DOHH2 (cell line): Measurements from ENCODE around the gene ARF3.

Experiments
- H3F3A ChIP-seq: fragments of 200-600 bp; sonication (generic), shearing (Covaris generic); 2 replicates; pipeline ENCODE4 v1.6.0; 2016; ENCODE audit warnings: antibody characterized with exemption, mild to moderate bottlenecking; ENCODE audit not compliant: control insufficient read depth, insufficient read depth
- H3K27ac ChIP-seq: fragments of 200-600 bp; sonication (generic); 2 replicates; pipeline ENCODE4 v1.5.1; 2014; ENCODE audit warnings: low read depth, mild to moderate bottlenecking, low read length, moderate library complexity
- H3K27me3 ChIP-seq: fragments of 200-600 bp; sonication (generic); 2 replicates; pipeline ENCODE4 v1.6.1; 2014; ENCODE audit warnings: mild to moderate bottlenecking, low read length, mixed read lengths; ENCODE audit not compliant: control insufficient read depth
- H3K36me3 ChIP-seq: fragments of 200-600 bp; sonication (generic); 2 replicates; pipeline ENCODE4 v1.6.1; 2014; ENCODE audit warnings: mild to moderate bottlenecking, low read length, moderate library complexity, mixed read lengths; ENCODE audit not compliant: control insufficient read depth
- H3K4me1 ChIP-seq: fragments of 200-600 bp; sonication (generic); 2 replicates; pipeline ENCODE4 v1.6.1; 2014; ENCODE audit warnings: mild to moderate bottlenecking, low read length, mixed read lengths; ENCODE audit not compliant: control insufficient read depth
- H3K4me2 ChIP-seq: fragments of 200-600 bp; sonication (generic); 2 replicates; pipeline ENCODE4 v1.6.0; 2014; ENCODE audit warnings: mild to moderate bottlenecking, low read length, moderate library complexity
- H3K4me3 ChIP-seq: fragments of 200-600 bp; sonication (generic); 2 replicates; pipeline ENCODE4 v1.5.1; 2014; ENCODE audit warnings: mild to moderate bottlenecking, low read length, mixed read lengths
- H3K79me2 ChIP-seq: fragments of 200-600 bp; sonication (generic); 2 replicates; pipeline ENCODE4 v1.6.1; 2014; ENCODE audit warnings: mild to moderate bottlenecking, low read length, mixed read lengths; ENCODE audit not compliant: control insufficient read depth
- H3K9me2 ChIP-seq: fragments of 200-600 bp; sonication (generic); replicated peaks from 2 replicates; pipeline ENCODE4 v1.6.1; 2014; ENCODE audit warnings: mild to moderate bottlenecking, low read length, mixed read lengths; ENCODE audit not compliant: control insufficient read depth
- H3K9me3 ChIP-seq: fragments of 200-600 bp; sonication (generic); 2 replicates; pipeline ENCODE4 v1.6.1; 2014; ENCODE audit warnings: antibody characterized with exemption, low read length, mixed read lengths; ENCODE audit not compliant: control insufficient read depth, insufficient read depth
- H4K20me1 ChIP-seq: fragments of 200-600 bp; sonication (generic); 2 replicates; pipeline ENCODE4 v1.6.0; 2014; ENCODE audit warnings: low read depth, mild to moderate bottlenecking, antibody characterized with exemption, low read length, moderate library complexity; ENCODE audit not compliant: control insufficient read depth, insufficient read depth
- EZH2phosphoT487 ChIP-seq: fragments of 200-600 bp; sonication (generic); IDR thresholded peaks from 2 replicates; pipeline ENCODE4 v1.6.1; 2017; ENCODE audit warnings: borderline replicate concordance, mild to moderate bottlenecking, antibody characterized with exemption, low read length, moderate library complexity, mixed read lengths
- TF ChIP-seq, protein P1 (sequence below): fragments of 200-600 bp; sonication (generic); IDR thresholded peaks from one replicate; pipeline ENCODE4 v1.5.1; 2014; ENCODE audit warnings: antibody characterized with exemption, mild to moderate bottlenecking, low read depth, low read length; ENCODE audit not compliant: poor library complexity, severe bottlenecking

The ARF3 gene

DNA sequence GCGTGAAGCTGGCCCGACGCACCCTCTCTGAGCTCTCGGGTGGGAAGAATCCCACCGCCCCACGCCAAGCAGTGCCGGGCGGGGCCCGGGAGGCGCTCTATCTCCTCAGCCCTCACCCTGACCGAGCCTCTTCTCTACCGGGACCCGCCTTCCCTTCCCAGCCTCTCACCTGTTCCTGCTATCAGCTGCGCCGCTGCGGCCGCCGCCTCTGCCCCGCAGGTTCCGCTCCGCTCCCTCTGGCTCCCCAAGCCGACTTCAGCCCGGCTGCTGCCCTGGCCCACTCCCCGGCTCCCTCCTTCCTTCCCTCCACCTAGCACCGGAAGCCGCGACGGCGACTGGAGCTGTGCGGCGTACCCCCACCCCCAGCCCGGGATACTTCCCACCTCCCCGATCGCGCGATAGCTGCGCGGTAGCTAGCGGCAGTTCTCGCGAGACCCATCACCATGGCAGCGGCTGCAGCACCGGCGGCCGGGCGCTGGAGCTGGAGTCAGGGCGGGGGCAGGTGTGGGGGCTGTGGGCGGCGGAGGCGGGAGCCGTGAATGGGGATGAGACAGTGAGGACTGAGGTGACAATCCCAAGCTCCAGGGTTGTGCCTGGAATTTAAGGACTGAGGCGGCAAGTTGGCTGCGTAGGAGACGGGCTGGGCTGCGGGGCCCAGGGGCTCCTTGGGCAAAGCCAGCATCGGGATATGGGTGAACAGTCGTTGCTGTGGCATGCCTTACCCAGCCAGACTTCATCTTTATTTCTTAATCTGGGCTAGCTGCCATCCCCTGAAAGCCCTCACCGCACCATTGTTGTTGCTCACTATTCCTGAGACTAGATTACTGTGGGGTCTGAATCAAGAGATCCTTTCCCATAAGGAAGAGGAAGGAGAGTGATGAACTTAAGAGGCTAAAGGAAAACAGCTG lies at the start of gene ARF3:
TSS of gene ARF3 (minus strand) at position 347 of the 908 bp plus-strand sequence. CDS start 16,392 bp downstream, outside the sequence.
- TF ChIP-seq, protein P1, sequence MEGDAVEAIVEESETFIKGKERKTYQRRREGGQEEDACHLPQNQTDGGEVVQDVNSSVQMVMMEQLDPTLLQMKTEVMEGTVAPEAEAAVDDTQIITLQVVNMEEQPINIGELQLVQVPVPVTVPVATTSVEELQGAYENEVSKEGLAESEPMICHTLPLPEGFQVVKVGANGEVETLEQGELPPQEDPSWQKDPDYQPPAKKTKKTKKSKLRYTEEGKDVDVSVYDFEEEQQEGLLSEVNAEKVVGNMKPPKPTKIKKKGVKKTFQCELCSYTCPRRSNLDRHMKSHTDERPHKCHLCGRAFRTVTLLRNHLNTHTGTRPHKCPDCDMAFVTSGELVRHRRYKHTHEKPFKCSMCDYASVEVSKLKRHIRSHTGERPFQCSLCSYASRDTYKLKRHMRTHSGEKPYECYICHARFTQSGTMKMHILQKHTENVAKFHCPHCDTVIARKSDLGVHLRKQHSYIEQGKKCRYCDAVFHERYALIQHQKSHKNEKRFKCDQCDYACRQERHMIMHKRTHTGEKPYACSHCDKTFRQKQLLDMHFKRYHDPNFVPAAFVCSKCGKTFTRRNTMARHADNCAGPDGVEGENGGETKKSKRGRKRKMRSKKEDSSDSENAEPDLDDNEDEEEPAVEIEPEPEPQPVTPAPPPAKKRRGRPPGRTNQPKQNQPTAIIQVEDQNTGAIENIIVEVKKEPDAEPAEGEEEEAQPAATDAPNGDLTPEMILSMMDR: no peak
- no peak for TF ChIP-seq EZH2phosphoT487
- no peaks in the 10 kb centered on the region for H3K27me3 ChIP-seq
- H3K9me2 ChIP-seq: no peaks in the 10 kb centered on the region
- peak within 1 kb of the TSS; percentile 99 for H3K4me2 ChIP-seq
- peak within 1 kb of the TSS; percentile 60 for H3K27ac ChIP-seq
- peaks cover 33% of the 10 kb centered on the region for H3K36me3 ChIP-seq
- H3F3A ChIP-seq: 0 out of 2 replicates have a peak, but pooled peaks cover 4% of the 10 kb centered on the region
- no peaks in the 10 kb centered on the region for H3K9me3 ChIP-seq
- peaks cover 31% of the 10 kb centered on the region for H3K4me1 ChIP-seq
- peaks cover 3% of the 10 kb centered on the region for H4K20me1 ChIP-seq
- peak within 1 kb of the TSS; percentile 86 for H3K4me3 ChIP-seq
- H3K79me2 ChIP-seq: peaks cover 47% of the 10 kb centered on the region

DNA sequence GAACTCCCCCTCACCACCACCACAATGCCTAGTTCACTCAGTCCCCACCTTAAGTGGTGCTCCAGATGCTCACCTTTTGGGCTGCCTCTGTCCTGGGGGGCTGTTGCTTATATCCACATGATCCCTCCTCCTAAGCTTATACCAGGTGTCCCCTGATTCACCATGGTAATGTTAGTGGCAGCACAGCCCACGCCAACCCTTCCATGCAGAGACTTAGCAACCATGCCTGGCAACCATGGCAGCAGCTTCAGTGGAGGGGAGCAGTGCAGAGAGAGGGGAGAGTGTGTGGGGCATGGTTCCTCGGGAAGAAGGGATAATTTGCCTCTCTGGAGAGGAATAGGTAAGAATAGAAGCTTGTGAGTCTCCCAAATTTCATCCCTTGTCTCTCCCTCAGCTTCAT lies 43.1 kb upstream of the ARF3 start:
- 0 out of 2 replicates have a peak, but pooled peaks cover 7% of the 10 kb centered on the region for H3F3A ChIP-seq
- H3K4me1 ChIP-seq: peaks cover 46% of the 10 kb centered on the region
- no peaks in the 10 kb centered on the region for H3K9me3 ChIP-seq
- 0 out of 2 replicates have a peak, but pooled peaks cover 2% of the 10 kb centered on the region for H3K79me2 ChIP-seq
- TF ChIP-seq EZH2phosphoT487: no peak
- TF ChIP-seq, protein P1: no peak
- H3K4me2 ChIP-seq: peak overlapping the region; percentile 76
- H3K27me3 ChIP-seq: peaks cover 18% of the 10 kb centered on the region
- no peaks in the 10 kb centered on the region for H4K20me1 ChIP-seq
- peaks cover 31% of the 10 kb centered on the region for H3K36me3 ChIP-seq
- no peak overlapping the region for H3K27ac ChIP-seq
- H3K4me3 ChIP-seq: peak overlapping the region; percentile 71; the same call in 1 of the 2 replicates
- no peaks in the 10 kb centered on the region for H3K9me2 ChIP-seq

DNA sequence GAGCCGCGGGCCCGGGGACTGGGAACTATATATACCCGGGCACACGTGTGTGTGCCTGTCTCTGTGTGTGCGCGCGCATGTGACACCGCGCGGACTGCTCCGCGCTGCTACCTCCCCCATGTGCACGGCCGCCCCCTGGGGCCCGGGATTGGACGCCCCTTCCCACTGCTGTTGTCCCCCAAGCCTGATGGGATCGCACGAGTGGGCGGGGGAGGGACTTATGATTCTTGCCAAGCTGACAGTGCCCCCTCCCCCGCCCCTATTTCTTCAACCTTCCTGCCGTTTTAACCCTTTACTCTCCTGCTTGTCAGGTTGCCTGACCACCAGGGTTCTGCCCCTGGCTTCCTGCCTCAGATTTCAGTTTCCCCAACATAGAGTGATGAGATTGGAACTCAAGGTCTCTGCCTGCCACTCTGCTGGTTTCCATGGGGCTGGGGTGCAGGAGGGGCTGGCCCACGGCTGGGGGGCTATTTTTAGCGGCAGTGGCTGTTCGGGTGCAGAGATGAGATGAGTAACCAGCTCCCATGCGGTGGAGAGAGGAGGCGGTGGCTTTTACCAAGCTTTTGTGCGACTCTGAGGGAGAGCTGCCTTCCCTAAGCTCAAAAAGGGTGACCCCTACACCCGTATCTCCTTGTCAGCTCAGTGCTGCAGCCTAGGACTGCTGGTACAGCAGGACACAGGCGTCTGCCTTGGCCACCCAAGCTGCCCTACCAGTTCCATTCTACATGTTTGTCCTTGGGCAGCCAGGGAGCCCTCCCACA lies 42.3 kb upstream of the ARF3 start, which contains the start of gene DDN:
TSS of gene DDN (minus strand) at position 5 of the 761 bp plus-strand sequence. CDS start 88 bp downstream, outside the sequence.
- no peaks in the 10 kb centered on the region for H3K9me2 ChIP-seq
- H3K27me3 ChIP-seq: peaks cover 24% of the 10 kb centered on the region
- peak within 1 kb of the TSS; percentile 96 for H3K4me2 ChIP-seq
- TF ChIP-seq, protein P1: peak; percentile 13
- TF ChIP-seq EZH2phosphoT487: no peak
- H3K9me3 ChIP-seq: no peaks in the 10 kb centered on the region
- peak within 1 kb of the TSS; percentile 82 for H3K4me3 ChIP-seq
- H3K36me3 ChIP-seq: peaks cover 25% of the 10 kb centered on the region
- no peaks in the 10 kb centered on the region for H4K20me1 ChIP-seq
- 0 out of 2 replicates have a peak, but pooled peaks cover 2% of the 10 kb centered on the region for H3K79me2 ChIP-seq
- H3K4me1 ChIP-seq: peaks cover 50% of the 10 kb centered on the region
- 0 out of 2 replicates have a peak within 1 kb of the TSS, but pooled peaks have one; percentile 7 for H3K27ac ChIP-seq
- 0 out of 2 replicates have a peak, but pooled peaks cover 7% of the 10 kb centered on the region for H3F3A ChIP-seq
